GM21786 (cell line): ENCODE results near the gene NOTCH2.
"Not testable (repeated sequence)": the region's sequence is repeated elsewhere in the genome, so short reads cannot be mapped to it uniquely, and the experiment has no call there.

Experiments
- ATAC-seq: cut with Tn5 transposase; IDR thresholded peaks from one replicate; pipeline ENCODE4 v1.9.1; 2021; ENCODE audit not compliant: unreplicated experiment

The NOTCH2 gene

GRCh38 chr1:119975582-119976254, 93.7 kb downstream of the NOTCH2 start:
- not testable (repeated sequence) for ATAC-seq

GRCh38 chr1:119975006-119975405, 94.5 kb downstream of the NOTCH2 start:
- ATAC-seq: no peak

- no peak for ATAC-seq
Measured at GRCh38 chr1:119974013-119974412, 95.4 kb downstream of the NOTCH2 start.

- ATAC-seq: no peak
Measured at GRCh38 chr1:119971710-119972570, 97.5 kb downstream of the NOTCH2 start.

GRCh38 chr1:119968601-119969000, 100.9 kb downstream of the NOTCH2 start:
- no peak for ATAC-seq

- peak; percentile 92 for ATAC-seq
Measured at GRCh38 chr1:119968068-119968492, 101.4 kb downstream of the NOTCH2 start.

- no peak for ATAC-seq
Measured at GRCh38 chr1:119966681-119967080, 102.8 kb downstream of the NOTCH2 start.

- no peak for ATAC-seq
Measured at GRCh38 chr1:119966020-119966419, 103.4 kb downstream of the NOTCH2 start.

GRCh38 chr1:119964673-119965363, 104.6 kb downstream of the NOTCH2 start:
- ATAC-seq: no peak

- no peak for ATAC-seq
Measured at GRCh38 chr1:119962296-119962968, 107.0 kb downstream of the NOTCH2 start.

- ATAC-seq: no peak
Measured at GRCh38 chr1:119960501-119960900, 109.0 kb downstream of the NOTCH2 start.

- no peak for ATAC-seq
Measured at GRCh38 chr1:119959268-119960220, 109.9 kb downstream of the NOTCH2 start.

GRCh38 chr1:119958223-119958622, 111.2 kb downstream of the NOTCH2 start:
- no peak for ATAC-seq

- no peak for ATAC-seq
Measured at GRCh38 chr1:119956306-119956705, 113.2 kb downstream of the NOTCH2 start.

GRCh38 chr1:119954476-119955422, 114.7 kb downstream of the NOTCH2 start:
- no peak for ATAC-seq

GRCh38 chr1:119953266-119953998, 116.0 kb downstream of the NOTCH2 start:
- ATAC-seq: no peak

- no peak for ATAC-seq
Measured at GRCh38 chr1:119952496-119952895, 117.0 kb downstream of the NOTCH2 start.
